ENCODE measurements around the gene NCKAP5L.

DNA sequence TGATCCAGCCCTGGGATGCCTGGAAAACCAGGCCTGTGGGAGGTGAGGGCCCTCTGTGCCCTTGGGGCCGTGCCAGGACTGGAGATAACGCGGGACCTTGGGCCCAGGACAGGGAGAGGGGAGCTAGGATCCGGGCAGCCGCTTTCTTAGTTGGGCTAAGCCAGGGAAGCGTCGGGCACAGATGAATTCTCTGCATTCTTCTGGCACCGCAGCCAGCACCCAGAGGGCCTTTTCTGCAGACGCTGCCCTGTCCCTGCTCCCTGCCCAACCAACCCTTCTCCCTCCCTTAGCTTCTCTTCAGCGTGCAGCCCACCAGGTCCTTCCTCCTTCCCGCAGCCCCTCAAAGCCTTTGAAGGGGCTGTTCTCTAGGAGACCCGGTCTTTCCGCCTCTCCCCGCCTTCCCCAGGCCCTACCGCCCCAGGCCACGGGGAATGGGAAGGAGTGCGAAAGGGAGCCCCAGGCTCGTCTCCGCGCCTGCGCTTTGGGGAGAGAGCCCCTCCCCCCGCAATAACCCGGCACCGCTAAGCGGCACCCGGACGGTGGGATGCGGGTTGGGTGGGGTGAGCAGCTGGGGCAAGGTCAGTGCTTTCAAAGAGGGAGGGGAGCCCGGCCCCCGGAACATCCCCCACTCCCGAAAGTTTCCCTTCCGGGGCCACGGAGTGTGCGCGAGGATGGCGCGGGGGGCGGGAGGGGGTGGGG, 663 bp downstream of the NCKAP5L start:
- TF ChIP-seq ESRRG (CRISPR knock-in tag; IDR thresholded peaks at IDR 0.05) (no peak), ZNF70 (CRISPR knock-in tag; IDR thresholded peaks at IDR 0.05) (no peak), ZFP30 (CRISPR knock-in tag; IDR thresholded peaks at IDR 0.05) (no peak), TOX (CRISPR knock-in tag; IDR thresholded peaks at IDR 0.05; ENCODE audit: borderline replicate concordance) (no peak), ZFP3 (CRISPR knock-in tag; IDR thresholded peaks at IDR 0.05) (no peak), ZC3H10 (CRISPR knock-in tag; IDR thresholded peaks at IDR 0.05) (no peak), ISL1 (CRISPR knock-in tag; IDR thresholded peaks at IDR 0.05) (no peak)
- TF ChIP-seq, protein P1, sequence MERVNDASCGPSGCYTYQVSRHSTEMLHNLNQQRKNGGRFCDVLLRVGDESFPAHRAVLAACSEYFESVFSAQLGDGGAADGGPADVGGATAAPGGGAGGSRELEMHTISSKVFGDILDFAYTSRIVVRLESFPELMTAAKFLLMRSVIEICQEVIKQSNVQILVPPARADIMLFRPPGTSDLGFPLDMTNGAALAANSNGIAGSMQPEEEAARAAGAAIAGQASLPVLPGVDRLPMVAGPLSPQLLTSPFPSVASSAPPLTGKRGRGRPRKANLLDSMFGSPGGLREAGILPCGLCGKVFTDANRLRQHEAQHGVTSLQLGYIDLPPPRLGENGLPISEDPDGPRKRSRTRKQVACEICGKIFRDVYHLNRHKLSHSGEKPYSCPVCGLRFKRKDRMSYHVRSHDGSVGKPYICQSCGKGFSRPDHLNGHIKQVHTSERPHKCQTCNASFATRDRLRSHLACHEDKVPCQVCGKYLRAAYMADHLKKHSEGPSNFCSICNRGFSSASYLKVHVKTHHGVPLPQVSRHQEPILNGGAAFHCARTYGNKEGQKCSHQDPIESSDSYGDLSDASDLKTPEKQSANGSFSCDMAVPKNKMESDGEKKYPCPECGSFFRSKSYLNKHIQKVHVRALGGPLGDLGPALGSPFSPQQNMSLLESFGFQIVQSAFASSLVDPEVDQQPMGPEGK (CRISPR knock-in tag; IDR thresholded peaks at IDR 0.05; ENCODE audit: borderline replicate concordance) = no peak
- TF ChIP-seq, protein P2, sequence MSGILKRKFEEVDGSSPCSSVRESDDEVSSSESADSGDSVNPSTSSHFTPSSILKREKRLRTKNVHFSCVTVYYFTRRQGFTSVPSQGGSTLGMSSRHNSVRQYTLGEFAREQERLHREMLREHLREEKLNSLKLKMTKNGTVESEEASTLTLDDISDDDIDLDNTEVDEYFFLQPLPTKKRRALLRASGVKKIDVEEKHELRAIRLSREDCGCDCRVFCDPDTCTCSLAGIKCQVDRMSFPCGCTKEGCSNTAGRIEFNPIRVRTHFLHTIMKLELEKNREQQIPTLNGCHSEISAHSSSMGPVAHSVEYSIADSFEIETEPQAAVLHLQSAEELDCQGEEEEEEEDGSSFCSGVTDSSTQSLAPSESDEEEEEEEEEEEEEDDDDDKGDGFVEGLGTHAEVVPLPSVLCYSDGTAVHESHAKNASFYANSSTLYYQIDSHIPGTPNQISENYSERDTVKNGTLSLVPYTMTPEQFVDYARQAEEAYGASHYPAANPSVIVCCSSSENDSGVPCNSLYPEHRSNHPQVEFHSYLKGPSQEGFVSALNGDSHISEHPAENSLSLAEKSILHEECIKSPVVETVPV (CRISPR knock-in tag; IDR thresholded peaks at IDR 0.05) = no peak
- TF ChIP-seq, protein P3, sequence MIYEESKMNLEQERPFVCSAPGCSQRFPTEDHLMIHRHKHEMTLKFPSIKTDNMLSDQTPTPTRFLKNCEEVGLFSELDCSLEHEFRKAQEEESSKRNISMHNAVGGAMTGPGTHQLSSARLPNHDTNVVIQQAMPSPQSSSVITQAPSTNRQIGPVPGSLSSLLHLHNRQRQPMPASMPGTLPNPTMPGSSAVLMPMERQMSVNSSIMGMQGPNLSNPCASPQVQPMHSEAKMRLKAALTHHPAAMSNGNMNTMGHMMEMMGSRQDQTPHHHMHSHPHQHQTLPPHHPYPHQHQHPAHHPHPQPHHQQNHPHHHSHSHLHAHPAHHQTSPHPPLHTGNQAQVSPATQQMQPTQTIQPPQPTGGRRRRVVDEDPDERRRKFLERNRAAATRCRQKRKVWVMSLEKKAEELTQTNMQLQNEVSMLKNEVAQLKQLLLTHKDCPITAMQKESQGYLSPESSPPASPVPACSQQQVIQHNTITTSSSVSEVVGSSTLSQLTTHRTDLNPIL (CRISPR knock-in tag; IDR thresholded peaks at IDR 0.05; ENCODE audit: low read depth) = no peak
